Smooth muscle cell of bladder (primary cell): ENCODE results near the gene IRAK4. TPM values are rescaled to one million over a fixed set of nuclear protein-coding genes. Genes with fewer than 3 reads are reported as not detected.

ENCODE experiments used
- total RNA-seq: library from RNA; depleted of rRNA; stranded (reverse); fragments of >200 nt; gene quantifications from 2 replicates; pipeline ENCODE4 v1.2.3, GENCODE V29; 2014

IRAK4 gene
- total RNA-seq, result 17.6 and 19.8 TPM in 2 replicates

DNA sequence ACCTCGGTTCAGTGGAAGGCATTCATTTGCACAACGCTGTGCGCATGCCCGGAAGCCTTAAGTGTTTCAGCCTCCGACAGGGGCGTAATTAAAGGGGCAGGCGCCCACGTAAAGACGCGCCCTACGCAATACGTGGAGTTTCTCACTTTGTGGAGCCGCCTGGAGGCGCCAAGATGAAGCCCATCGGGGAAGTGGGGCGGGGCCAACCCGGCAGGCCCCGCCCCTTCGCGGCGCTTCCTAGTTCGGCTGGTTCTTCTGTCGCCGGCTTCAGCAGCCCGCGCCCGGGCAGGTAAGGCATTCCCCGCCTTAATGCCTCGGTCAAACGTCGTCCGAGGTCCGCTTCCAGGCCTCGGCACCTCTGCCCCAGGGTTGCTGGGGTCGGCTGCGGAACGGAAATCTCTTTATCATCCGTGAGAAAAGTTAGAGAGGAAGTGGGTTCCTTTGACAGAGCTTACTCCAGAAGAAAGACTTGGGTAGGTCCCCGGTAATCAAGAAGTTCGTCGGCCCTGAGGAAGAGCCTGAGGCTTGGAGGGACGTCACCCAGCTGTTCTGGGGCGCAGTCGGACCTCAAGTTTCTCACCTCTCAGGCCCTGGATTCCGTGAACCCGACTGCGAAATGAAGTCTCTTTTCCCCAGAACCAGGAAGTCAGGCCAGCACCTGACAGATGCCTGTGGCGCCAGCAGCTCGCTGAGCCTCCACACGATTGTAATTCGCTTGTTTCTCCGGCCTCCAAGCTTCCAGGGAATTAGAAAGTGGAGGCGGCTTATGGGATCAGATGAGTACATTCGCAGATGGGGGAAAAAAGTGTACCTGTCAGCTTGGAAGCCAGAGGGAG lies at the start of gene IRAK4, which contains the start of gene PUS7L:
IRAK4 (plus strand) TSS at position 224 of the 836 bp plus-strand sequence. CDS start 9,161 bp downstream, outside the sequence.
PUS7L (minus strand) TSS at position 63 of the 836 bp plus-strand sequence. CDS start 3,545 bp downstream, outside the sequence.

DNA sequence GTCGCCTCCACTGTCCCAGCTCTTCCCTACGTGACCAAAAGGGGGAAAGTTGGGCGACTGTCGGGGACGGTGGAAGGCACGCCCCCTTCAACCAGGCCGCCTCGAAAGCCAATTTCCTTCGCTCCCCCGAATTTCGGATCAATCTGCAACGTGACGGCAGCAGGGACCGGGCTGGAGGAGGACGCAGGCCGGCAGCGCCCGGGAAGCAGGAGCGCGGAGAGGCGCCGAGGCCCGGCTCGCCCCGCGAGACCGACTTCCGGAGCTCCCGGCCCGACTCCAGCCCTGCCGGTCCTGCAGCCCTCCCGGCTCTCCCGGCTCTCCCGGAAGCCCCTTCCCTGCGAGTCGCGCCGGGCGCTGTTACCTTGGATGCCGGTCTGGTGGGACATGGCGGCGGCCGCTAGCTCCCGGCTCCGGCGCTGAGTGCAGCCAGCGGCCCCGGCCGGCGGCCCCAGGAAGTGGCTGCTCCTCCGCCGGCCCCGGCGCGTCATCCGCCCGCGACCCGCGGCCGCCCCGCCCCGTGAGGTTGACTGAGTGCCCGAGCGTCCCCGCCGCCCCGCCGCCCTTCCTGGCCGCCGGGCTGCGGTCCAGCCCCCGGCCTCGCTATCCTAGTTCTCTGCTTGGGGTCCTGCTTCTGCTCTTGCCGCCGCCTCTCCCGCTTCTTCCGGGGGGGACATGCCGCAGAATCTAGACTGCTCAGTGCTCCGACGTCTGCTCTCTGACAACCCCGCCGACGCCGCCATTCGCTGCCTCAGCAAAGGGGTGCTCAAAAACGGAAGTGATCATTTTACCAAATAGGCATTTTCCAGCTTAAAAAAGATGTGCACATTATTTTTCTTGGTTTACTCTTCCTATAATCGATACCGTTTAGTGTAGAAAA lies 47.3 kb downstream of the IRAK4 start, which contains the start of gene TWF1:
TWF1 (minus strand) TSS at position 458 of the 877 bp plus-strand sequence; CDS start at position 386, 72 bp downstream.

DNA sequence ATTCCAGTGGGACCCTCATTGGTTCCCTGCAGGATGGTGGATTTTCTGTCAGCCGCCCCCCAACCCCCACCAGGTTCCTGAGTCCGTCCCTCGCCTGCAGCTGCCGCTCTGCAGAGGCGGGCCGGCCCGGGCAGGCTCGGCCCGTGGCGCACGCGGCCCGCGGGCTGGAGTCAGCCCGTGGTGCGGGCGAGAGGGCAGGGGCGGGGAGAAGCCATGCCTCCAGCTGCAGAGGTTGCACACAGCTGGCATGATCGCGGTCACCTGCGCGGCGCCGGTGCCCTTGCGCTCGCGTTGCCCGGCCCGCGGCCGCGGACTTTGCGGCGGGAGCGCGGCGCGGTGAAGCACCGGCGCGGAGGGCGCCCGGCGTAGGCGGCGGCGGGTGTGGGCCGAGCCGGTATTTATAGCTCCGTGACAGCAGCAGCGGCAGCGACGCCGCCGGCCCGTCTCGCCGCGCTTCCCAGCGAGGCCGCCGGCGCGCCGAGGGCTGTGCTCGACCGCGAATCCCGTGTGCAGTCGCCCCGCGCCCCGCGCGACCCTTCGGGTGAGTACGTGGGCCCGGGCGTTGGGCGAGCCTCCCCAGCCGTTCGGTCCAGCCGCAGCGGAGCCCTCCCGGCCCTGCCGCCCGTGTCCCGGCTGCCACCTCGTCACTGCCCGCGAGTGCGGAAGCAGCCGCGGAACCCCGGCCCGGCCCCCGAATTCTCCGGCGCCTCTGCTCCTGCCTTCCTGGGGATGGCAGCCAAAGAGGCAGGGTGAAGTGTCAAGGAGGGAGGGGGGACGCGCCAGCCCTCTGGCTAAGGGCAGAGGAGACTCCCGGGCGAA lies 77.1 kb downstream of the IRAK4 start, which contains the start of gene TMEM117:
TMEM117 (plus strand) TSS at position 426 of the 819 bp plus-strand sequence.

Other genes starting within 250 kb of the IRAK4 start
- under 0.01 TPM in 1 of 2 replicates, not detected in the other for gene ADAMTS20, start 206.7 kb upstream of the IRAK4 start, total RNA-seq
- gene PUS7L, start 161 bp upstream of the IRAK4 start, total RNA-seq, result 16.8 and 19.4 TPM in 2 replicates
- 144 and 146 TPM in 2 replicates for gene TWF1, start 47.4 kb downstream of the IRAK4 start, total RNA-seq
- gene TMEM117, start 77.1 kb downstream of the IRAK4 start, total RNA-seq, result 8.2 and 11.8 TPM in 2 replicates